Colonic mucosa (tissue), 4 donors: ENCODE data around the gene TSSK3. TPM values are rescaled to one million over a fixed set of nuclear protein-coding genes. Genes with fewer than 3 reads are reported as not detected.
A peak's percentile ranks its signal among the peaks of the same experiment; 100 is the strongest.
"Not testable (repeated sequence)": the region's sequence is repeated elsewhere in the genome, so short reads cannot be mapped to it uniquely, and the experiment has no call there.

Experiments used
- DNase-seq: peaks from one replicate; pipeline ENCODE4 v3.0.0-alpha.2; 2020
- H3K27ac ChIP-seq: fragments of 200-600 bp; one replicate; pipeline ENCODE4 v1.8.0; 2021
- H3K27me3 ChIP-seq: fragments of 200-600 bp; one replicate; pipeline ENCODE4 v1.8.0; 2021
- H3K36me3 ChIP-seq: fragments of 200-600 bp; one replicate; pipeline ENCODE4 v1.8.0; 2021
- H3K4me1 ChIP-seq: fragments of 200-600 bp; one replicate; pipeline ENCODE4 v1.8.0; 2021; ENCODE audit warnings: mild to moderate bottlenecking
- H3K4me3 ChIP-seq: fragments of 200-600 bp; one replicate; pipeline ENCODE4 v1.8.0; 2021
- H3K9ac ChIP-seq, 2 donors: one replicate each; pipeline ENCODE4 v1.7.0; 2013; ENCODE audit warnings: control low read depth in 2 of 2, low read depth in 2 of 2, low read length in 2 of 2
- H3K9me3 ChIP-seq: fragments of 200-600 bp; one replicate; pipeline ENCODE4 v1.8.0; 2021
- CTCF ChIP-seq: fragments of 200-600 bp; IDR thresholded peaks from one replicate; pipeline ENCODE4 v1.8.0; 2022; ENCODE audit warnings: antibody characterized with exemption, mild to moderate bottlenecking
- intact Hi-C: fragments of 100-400 bp; cut with DNase I; formaldehyde crosslinking; loops from one replicate; pipeline ENCODE4 v1.14.1; 2022
- total RNA-seq, 2 donors: library from RNA; stranded (reverse); fragmentation: NEBNext Ultra II Directional in 1 of 2; extraction: Animal tissue kit (Norgen Biotek cat#: 25700) in 1 of 2; gene quantifications; one replicate each; pipeline ENCODE4 v1.2.1, GENCODE V29; 2021
- donor health status: healthy.
- donor health status: DM: no; HTN: no; CAD: no.
- donor health status: DM: no; HTN: no; CAD: no.

Gene TSSK3
- total RNA-seq, 2 donors from 2014 or later: 0.61 to 0.99 TPM

- Histone ChIP-seq H3K9me3 (no peaks in the 10 kb centered on the region), H3K27me3 (no peaks in the 10 kb centered on the region), H3K9ac (no peak overlapping the region), H3K4me1 (peaks cover 3% of the 10 kb centered on the region), H3K36me3 (no peaks in the 10 kb centered on the region), H3K27ac (peak overlapping the region; percentile 6), H3K4me3 (no peak overlapping the region)
- TF ChIP-seq CTCF: no peak
- no peak for DNase-seq
- intact Hi-C loops: no loop called here
Observed at GRCh38 chr1:32353886-32354570, 8.3 kb upstream of the TSSK3 start.

GRCh38 chr1:32355778-32356177 is 6.6 kb upstream of the TSSK3 start:
- H3K4me1 ChIP-seq, H3K9me3 ChIP-seq, DNase-seq, H3K36me3 ChIP-seq, H3K4me3 ChIP-seq, intact Hi-C loops, H3K27ac ChIP-seq, H3K27me3 ChIP-seq, H3K9ac ChIP-seq: not testable (repeated sequence)

GRCh38 chr1:32356478-32356877 is 5.9 kb upstream of the TSSK3 start:
- H3K36me3 ChIP-seq: no peaks in the 10 kb centered on the region
- H3K4me1 ChIP-seq: peaks cover 3% of the 10 kb centered on the region
- DNase-seq: no peak
- H3K27ac ChIP-seq: no peak overlapping the region
- intact Hi-C loops: no loop called here
- H3K27me3 ChIP-seq: no peaks in the 10 kb centered on the region
- H3K9ac ChIP-seq: no peak overlapping the region
- TF ChIP-seq CTCF: no peak
- H3K4me3 ChIP-seq: no peak overlapping the region
- H3K9me3 ChIP-seq: no peaks in the 10 kb centered on the region

DNA sequence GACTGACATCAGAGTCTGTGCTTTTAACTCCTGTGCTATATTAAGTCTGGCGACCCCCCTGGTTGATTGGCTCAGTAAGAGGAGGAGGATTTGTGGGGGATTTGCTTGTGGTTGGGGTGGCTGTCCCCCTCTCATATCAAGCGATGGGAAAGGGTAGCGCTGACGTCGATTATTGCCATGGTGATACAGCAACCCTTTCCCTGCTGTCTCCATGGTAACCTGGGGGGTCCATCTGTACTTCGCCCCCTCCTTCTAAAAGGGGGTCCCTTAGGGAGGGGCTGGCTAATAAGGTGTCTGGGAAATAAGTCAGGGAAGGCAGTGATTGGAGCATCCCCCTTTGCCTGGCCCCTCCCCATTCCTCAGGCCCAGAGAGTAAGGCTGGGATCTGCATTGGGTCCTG is 4.7 kb upstream of the TSSK3 start:
- H3K27ac ChIP-seq: no peak overlapping the region
- H3K9me3 ChIP-seq: no peaks in the 10 kb centered on the region
- peaks cover 6% of the 10 kb centered on the region for H3K4me1 ChIP-seq
- H3K27me3 ChIP-seq: no peaks in the 10 kb centered on the region
- DNase-seq: no peak
- H3K9ac ChIP-seq: no peak overlapping the region
- intact Hi-C loops: no loop called here
- TF ChIP-seq CTCF: no peak
- no peaks in the 10 kb centered on the region for H3K36me3 ChIP-seq
- H3K4me3 ChIP-seq: no peak overlapping the region

DNA sequence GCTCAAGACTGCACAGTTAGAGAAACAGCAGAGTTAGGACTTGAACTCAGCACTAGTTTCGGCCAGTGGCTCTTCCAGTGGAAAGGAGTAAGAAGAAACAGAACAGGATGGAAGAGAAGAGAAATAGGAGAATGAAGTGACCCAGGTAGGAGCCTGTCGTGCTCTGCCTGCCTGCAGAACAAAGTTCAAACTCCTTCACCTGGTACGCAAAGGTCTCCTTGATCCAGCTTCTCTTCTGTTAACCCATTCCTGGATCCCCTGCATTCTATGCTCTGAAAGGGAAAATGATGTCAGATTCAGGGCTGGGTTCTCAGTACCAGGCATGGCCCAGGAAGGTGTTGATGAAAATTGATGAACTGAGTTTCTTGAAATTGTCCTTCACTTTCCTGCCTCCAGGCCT is 3.9 kb upstream of the TSSK3 start:
- Histone ChIP-seq H3K36me3 (no peaks in the 10 kb centered on the region), H3K27ac (no peak overlapping the region), H3K9ac (no peak overlapping the region), H3K4me3 (no peak overlapping the region), H3K27me3 (no peaks in the 10 kb centered on the region), H3K4me1 (peaks cover 5% of the 10 kb centered on the region), H3K9me3 (no peaks in the 10 kb centered on the region)
- TF ChIP-seq CTCF: no peak
- intact Hi-C loops: no loop called here
- no peak for DNase-seq

GRCh38 chr1:32361308-32361673 is 1.0 kb upstream of the TSSK3 start:
- Histone ChIP-seq H3K27me3 (no peaks in the 10 kb centered on the region), H3K27ac (no peak overlapping the region), H3K9me3 (no peaks in the 10 kb centered on the region), H3K4me3 (peak overlapping the region; percentile 47), H3K36me3 (no peaks in the 10 kb centered on the region), H3K9ac (no peak overlapping the region), H3K4me1 (peaks cover 4% of the 10 kb centered on the region)
- intact Hi-C loops: no loop called here
- TF ChIP-seq CTCF: no peak
- no peak for DNase-seq
